Transverse colon (tissue), 4 donors: Measurements from ENCODE around the gene ZNF69. TPM values are rescaled to one million over a fixed set of nuclear protein-coding genes. Genes with fewer than 3 reads are reported as not detected.
"Not testable (repeated sequence)": the region's sequence is repeated elsewhere in the genome, so short reads cannot be mapped to it uniquely, and the experiment has no call there.

Experiments
- DNase-seq: peaks from one replicate; pipeline ENCODE4 v3.0.0-alpha.2; 2019
- H3K27ac ChIP-seq, 4 donors: fragments of 200-600 bp; sonication (generic); 2 replicates each; pipeline ENCODE4 v1.5.1; 2016 to 2018; ENCODE audit warnings: inconsistent platforms in 4 of 4
- H3K27me3 ChIP-seq: fragments of 200-600 bp; sonication (generic); 2 replicates; pipeline ENCODE4 v1.5.1; 2017; ENCODE audit warnings: inconsistent platforms
- H3K36me3 ChIP-seq, 4 donors: fragments of 200-600 bp; sonication (generic); 2 replicates each; pipeline ENCODE4 v1.5.1; 2017 to 2019; ENCODE audit warnings: inconsistent platforms in 4 of 4
- H3K4me1 ChIP-seq, 4 donors: fragments of 200-600 bp; sonication (generic); 2 replicates each; pipeline ENCODE4 v1.5.1; 2017 to 2020; ENCODE audit warnings: inconsistent platforms in 4 of 4
- H3K4me3 ChIP-seq, 4 donors: fragments of 200-600 bp; sonication (generic); 1 replicate in 1 of 4; 2 replicates in 3 of 4; pipeline versions ENCODE4 v1.5.1 to v1.6.1; 2017 to 2019; ENCODE audit warnings: inconsistent platforms in 4 of 4
- H3K9me3 ChIP-seq, 2 donors: fragments of 200-600 bp; sonication (generic); 2 replicates each; pipeline ENCODE4 v1.5.1; 2017 to 2019; ENCODE audit warnings: inconsistent platforms in 2 of 2
- EP300 ChIP-seq: sonication (generic); formaldehyde crosslinking; IDR thresholded peaks from one replicate; pipeline ENCODE4 v1.6.1; 2017; ENCODE audit warnings: antibody characterized with exemption, low read depth
- POLR2A ChIP-seq: fragments of 450-650 bp; IDR thresholded peaks from one replicate; pipeline ENCODE4 v1.6.1; 2016; ENCODE audit warnings: antibody characterized with exemption, mild to moderate bottlenecking, moderate library complexity
- POLR2AphosphoS5 ChIP-seq, 3 donors: sonication (generic); formaldehyde crosslinking; IDR thresholded peaks; one replicate each; pipeline ENCODE4 v1.6.1; 2016; ENCODE audit warnings: antibody characterized with exemption in 3 of 3
- WGBS, 2 donors: methylation state at CpG; one replicate each; pipeline ENCODE4 v1.1.5; 2018; ENCODE audit warnings: low coverage in 1 of 2; 5-methylcytosine and 5-hydroxymethylcytosine counted together
- in situ Hi-C, 4 donors: fragments of 200-750 bp; cut with MboI; loops; one replicate each; pipeline versions ENCODE4 v1.15.0 to v1.15.1; 2017; ENCODE audit warnings: low sequenced_read_pairs in 3 of 4, low pct_ligation_motif_present in 1 of 4, low pct_unique_long_range_greater_than_20kb in 1 of 4
- intact Hi-C: fragments of 100-400 bp; cut with DNase I; formaldehyde crosslinking; loops from one replicate; pipeline ENCODE4 v1.15.1; 2023; ENCODE audit warnings: low total_unique reads
- total RNA-seq, 4 donors: library from RNA; depleted of rRNA; stranded (reverse); fragments of >200 nt; gene quantifications; one replicate each; pipeline ENCODE4 v1.1.0, GENCODE V29; 2016
- TF ChIP-seq, protein P1 (sequence below), 5 experiments: fragments of 200-600 bp in 3 of 5; fragments of 450-650 bp in 2 of 5; sonication (generic) in 3 of 5; IDR thresholded peaks; 1 replicate in 2 of 5; 2 replicates in 3 of 5; pipeline ENCODE4 v1.5.1; 2016 to 2017; ENCODE audit warnings: antibody characterized with exemption in 5 of 5, inconsistent platforms in 3 of 5, mild to moderate bottlenecking in 2 of 5, moderate library complexity in 1 of 5

The ZNF69 gene
- total RNA-seq, 4 donors from 2014 or later = 27.4 to 42.6 (median 29.9) TPM

DNA sequence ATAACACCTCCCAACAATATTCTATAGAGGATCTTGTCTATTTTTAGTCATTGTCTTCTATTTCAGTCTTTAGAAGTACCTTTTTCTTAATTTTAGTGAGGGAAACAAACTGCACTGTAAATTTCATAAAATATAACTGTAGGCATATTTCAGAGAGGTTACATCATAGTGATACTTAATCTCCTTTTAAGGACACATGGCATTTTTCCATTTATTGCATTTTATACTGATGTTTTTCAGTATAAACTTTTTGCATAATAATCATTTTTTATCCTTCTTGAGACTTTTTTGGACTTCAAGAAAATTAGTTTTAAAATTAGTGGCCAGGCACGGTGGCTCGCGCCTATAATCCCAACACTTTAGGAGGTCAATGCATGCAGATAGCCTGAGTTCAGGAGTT, 43.9 kb downstream of the ZNF69 start:
- Histone ChIP-seq H3K4me3 (no peak overlapping the region), H3K27me3 (no peaks in the 10 kb centered on the region), H3K36me3 (peaks cover 0 to 17% (median 8%) of the 10 kb centered on the region in 4 donors), H3K27ac (no peak overlapping the region), H3K9me3 (peaks cover 10 to 32% of the 10 kb centered on the region in 2 donors), H3K4me1 (peaks cover 4 to 10% (median 8%) of the 10 kb centered on the region in 4 donors)
- intact Hi-C loops (no loop called here), in situ Hi-C loops (no loop called here)
- TF ChIP-seq, protein P1, sequence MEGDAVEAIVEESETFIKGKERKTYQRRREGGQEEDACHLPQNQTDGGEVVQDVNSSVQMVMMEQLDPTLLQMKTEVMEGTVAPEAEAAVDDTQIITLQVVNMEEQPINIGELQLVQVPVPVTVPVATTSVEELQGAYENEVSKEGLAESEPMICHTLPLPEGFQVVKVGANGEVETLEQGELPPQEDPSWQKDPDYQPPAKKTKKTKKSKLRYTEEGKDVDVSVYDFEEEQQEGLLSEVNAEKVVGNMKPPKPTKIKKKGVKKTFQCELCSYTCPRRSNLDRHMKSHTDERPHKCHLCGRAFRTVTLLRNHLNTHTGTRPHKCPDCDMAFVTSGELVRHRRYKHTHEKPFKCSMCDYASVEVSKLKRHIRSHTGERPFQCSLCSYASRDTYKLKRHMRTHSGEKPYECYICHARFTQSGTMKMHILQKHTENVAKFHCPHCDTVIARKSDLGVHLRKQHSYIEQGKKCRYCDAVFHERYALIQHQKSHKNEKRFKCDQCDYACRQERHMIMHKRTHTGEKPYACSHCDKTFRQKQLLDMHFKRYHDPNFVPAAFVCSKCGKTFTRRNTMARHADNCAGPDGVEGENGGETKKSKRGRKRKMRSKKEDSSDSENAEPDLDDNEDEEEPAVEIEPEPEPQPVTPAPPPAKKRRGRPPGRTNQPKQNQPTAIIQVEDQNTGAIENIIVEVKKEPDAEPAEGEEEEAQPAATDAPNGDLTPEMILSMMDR (IDR thresholded peaks at IDR 0.05) = no peak
- TF ChIP-seq POLR2AphosphoS5 (IDR thresholded peaks at IDR 0.05) (no peak), POLR2A (no peak), EP300 (no peak)
- WGBS, 2 donors = 94 to 96% methylated on average over 3 of the region's 3 CpGs
- no peak for DNase-seq

- in situ Hi-C loops, H3K27ac ChIP-seq, H3K4me1 ChIP-seq, intact Hi-C loops, H3K4me3 ChIP-seq, DNase-seq, H3K27me3 ChIP-seq: not testable (repeated sequence)
- Histone ChIP-seq H3K9me3 (peaks cover 39 to 59% of the 10 kb centered on the region in 2 donors), H3K36me3 (peaks cover 0 to 41% (median 15%) of the 10 kb centered on the region in 4 donors)
- WGBS, 2 donors = 97% methylated on average over 3 of the region's 3 CpGs; no CpG with 5 or more reads in 1 of the 2 donors
Observed at GRCh38 chr19:11935829-11936228, 48.2 kb downstream of the ZNF69 start.

GRCh38 chr19:11938383-11938782, 50.8 kb downstream of the ZNF69 start:
- 94 to 99% methylated on average over 2 to 3 of the region's 3 CpGs for WGBS, 2 donors

GRCh38 chr19:11941361-11941887, 53.8 kb downstream of the ZNF69 start:
- H3K4me3 ChIP-seq, intact Hi-C loops, H3K27ac ChIP-seq, DNase-seq, in situ Hi-C loops, H3K27me3 ChIP-seq, H3K4me1 ChIP-seq: not testable (repeated sequence)
- Histone ChIP-seq H3K9me3 (peaks cover 81 to 83% of the 10 kb centered on the region in 2 donors), H3K36me3 (peaks cover 0 to 78% (median 33%) of the 10 kb centered on the region in 4 donors)
- 98% methylated on average over 15 of the region's 29 CpGs; no CpG with 5 or more reads in 1 of the 2 donors for WGBS, 2 donors

More at GRCh38 chr19:11938383-11938782, 50.8 kb downstream of the ZNF69 start:
- H3K9me3 ChIP-seq = peaks cover 60 to 74% of the 10 kb centered on the region in 2 donors
- H3K36me3 ChIP-seq = peaks cover 0 to 62% (median 21%) of the 10 kb centered on the region in 4 donors
- DNase-seq, in situ Hi-C loops, H3K4me3 ChIP-seq, H3K27ac ChIP-seq, H3K27me3 ChIP-seq, H3K4me1 ChIP-seq, intact Hi-C loops: not testable (repeated sequence)

- WGBS, 2 donors = 92 to 97% methylated on average over 10 of the region's 10 CpGs
- Histone ChIP-seq H3K27ac (no peak overlapping the region), H3K9me3 (peaks cover 84 to 87% of the 10 kb centered on the region in 2 donors), H3K4me3 (no peak overlapping the region), H3K4me1 (no peaks in the 10 kb centered on the region), H3K27me3 (no peaks in the 10 kb centered on the region), H3K36me3 (peaks cover 2 to 81% (median 37%) of the 10 kb centered on the region in 4 donors)
- intact Hi-C loops = no loop called here
- TF ChIP-seq POLR2AphosphoS5 (IDR thresholded peaks at IDR 0.05) (no peak), EP300 (no peak), POLR2A (no peak)
- TF ChIP-seq, protein P1 (IDR thresholded peaks at IDR 0.05) = no peak
- in situ Hi-C loops = no loop called here
- no peak for DNase-seq
Observed at GRCh38 chr19:11942008-11942842, 54.6 kb downstream of the ZNF69 start.
